Neutrophil (primary cell): ENCODE results near the gene FOXL1.
"Not testable (repeated sequence)": the region's sequence is repeated elsewhere in the genome, so short reads cannot be mapped to it uniquely, and the experiment has no call there.

Experiments
- H3K27ac ChIP-seq: fragments of 200-600 bp; sonication (generic); 2 replicates; pipeline ENCODE4 v1.5.1; 2016; ENCODE audit warnings: mild to moderate bottlenecking, moderate library complexity
- H3K27me3 ChIP-seq: fragments of 200-600 bp; sonication (generic); 2 replicates; pipeline ENCODE4 v1.6.0; 2016; ENCODE audit warnings: mild to moderate bottlenecking
- H3K36me3 ChIP-seq: fragments of 200-600 bp; sonication (generic); 2 replicates; pipeline ENCODE4 v1.5.1; 2017
- H3K4me1 ChIP-seq, 2 experiments: fragments of 200-600 bp in 1 of 2; sonication (generic) in 1 of 2; 1 replicate in 1 of 2; 2 replicates in 1 of 2; pipeline versions ENCODE4 v1.5.1 to v1.6.1; 2013 to 2016; ENCODE audit warnings: low read depth in 1 of 2, low read length in 1 of 2, mild to moderate bottlenecking in 1 of 2, moderate library complexity in 1 of 2; ENCODE audit not compliant: control insufficient read depth in 1 of 2, insufficient read depth in 1 of 2
- H3K4me3 ChIP-seq, 2 experiments: fragments of 200-600 bp in 1 of 2; sonication (generic) in 1 of 2; 1 replicate in 1 of 2; 2 replicates in 1 of 2; pipeline ENCODE4 v1.5.1; 2013 to 2016; ENCODE audit warnings: low read depth in 1 of 2, low read length in 1 of 2, mild to moderate bottlenecking in 1 of 2, moderate library complexity in 1 of 2
- H3K9me3 ChIP-seq: fragments of 200-600 bp; sonication (generic); 2 replicates; pipeline ENCODE4 v1.5.1; 2016
- TF ChIP-seq, protein P1 (sequence below): fragments of 200-600 bp; sonication (generic); IDR thresholded peaks from 2 replicates; pipeline ENCODE4 v1.5.1; 2016; ENCODE audit warnings: antibody characterized with exemption

Gene FOXL1

DNA sequence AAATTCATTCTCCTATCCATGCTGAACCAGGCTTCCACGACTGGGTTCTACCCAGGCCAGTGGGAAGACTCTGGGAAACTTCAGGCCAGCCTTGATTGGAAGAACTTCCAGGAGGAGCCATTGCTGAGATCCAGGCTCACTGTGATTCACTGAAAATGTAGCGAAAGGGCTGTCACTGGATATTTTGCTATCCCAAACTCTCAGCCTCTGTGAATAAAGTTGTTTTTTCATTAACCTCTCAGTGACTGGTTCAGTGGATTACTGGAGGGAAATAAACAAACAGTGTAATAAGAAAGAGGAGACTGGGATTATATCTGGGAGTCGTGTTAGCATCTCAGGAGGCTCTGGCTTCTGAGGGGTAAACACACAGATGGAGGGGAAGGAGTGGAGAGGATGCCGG lies 3.1 kb downstream of the FOXL1 start:
- Histone ChIP-seq H3K36me3 (no peaks in the 10 kb centered on the region), H3K9me3 (no peaks in the 10 kb centered on the region), H3K4me1 (peaks cover 3 to 4% of the 10 kb centered on the region in 2 experiments), H3K27me3 (peaks cover 94% of the 10 kb centered on the region), H3K27ac (no peak overlapping the region), H3K4me3 (no peak overlapping the region)
- TF ChIP-seq, protein P1, sequence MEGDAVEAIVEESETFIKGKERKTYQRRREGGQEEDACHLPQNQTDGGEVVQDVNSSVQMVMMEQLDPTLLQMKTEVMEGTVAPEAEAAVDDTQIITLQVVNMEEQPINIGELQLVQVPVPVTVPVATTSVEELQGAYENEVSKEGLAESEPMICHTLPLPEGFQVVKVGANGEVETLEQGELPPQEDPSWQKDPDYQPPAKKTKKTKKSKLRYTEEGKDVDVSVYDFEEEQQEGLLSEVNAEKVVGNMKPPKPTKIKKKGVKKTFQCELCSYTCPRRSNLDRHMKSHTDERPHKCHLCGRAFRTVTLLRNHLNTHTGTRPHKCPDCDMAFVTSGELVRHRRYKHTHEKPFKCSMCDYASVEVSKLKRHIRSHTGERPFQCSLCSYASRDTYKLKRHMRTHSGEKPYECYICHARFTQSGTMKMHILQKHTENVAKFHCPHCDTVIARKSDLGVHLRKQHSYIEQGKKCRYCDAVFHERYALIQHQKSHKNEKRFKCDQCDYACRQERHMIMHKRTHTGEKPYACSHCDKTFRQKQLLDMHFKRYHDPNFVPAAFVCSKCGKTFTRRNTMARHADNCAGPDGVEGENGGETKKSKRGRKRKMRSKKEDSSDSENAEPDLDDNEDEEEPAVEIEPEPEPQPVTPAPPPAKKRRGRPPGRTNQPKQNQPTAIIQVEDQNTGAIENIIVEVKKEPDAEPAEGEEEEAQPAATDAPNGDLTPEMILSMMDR = no peak

DNA sequence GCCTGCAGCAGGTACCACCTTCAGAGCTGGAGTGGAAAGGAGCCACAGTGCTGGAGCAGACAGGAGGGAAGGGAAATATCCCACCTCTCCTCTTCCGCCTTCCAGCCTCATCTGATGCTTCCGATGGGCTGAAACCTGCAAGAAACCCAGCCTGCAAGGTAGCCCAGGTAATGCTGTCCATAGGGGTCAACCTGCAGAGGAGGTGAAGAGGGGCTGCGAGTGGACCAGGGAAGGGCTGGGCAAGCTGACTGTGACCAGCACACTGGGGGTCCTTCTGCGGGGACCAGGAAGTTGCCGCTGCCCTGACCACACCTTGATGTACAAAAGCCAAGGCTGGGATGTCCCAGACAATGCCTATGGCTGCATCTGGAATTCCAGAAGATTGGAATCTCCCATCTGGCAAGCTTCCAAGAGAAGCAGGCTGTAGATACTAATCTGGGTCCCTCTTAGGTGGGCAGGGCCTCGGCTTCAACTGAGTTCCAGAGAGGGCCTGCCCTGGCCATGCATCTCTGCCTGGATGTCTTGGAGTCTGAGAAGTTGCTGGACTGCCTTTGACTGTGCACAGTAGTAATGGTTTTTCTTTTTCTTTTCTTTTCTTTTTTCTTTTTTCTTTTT lies 5.8 kb downstream of the FOXL1 start:
- Histone ChIP-seq H3K4me3 (no peak overlapping the region), H3K27me3 (peaks cover 76% of the 10 kb centered on the region), H3K27ac (no peak overlapping the region), H3K4me1 (no peaks in the 10 kb centered on the region), H3K36me3 (no peaks in the 10 kb centered on the region), H3K9me3 (no peaks in the 10 kb centered on the region)
- TF ChIP-seq, protein P1 = no peak

DNA sequence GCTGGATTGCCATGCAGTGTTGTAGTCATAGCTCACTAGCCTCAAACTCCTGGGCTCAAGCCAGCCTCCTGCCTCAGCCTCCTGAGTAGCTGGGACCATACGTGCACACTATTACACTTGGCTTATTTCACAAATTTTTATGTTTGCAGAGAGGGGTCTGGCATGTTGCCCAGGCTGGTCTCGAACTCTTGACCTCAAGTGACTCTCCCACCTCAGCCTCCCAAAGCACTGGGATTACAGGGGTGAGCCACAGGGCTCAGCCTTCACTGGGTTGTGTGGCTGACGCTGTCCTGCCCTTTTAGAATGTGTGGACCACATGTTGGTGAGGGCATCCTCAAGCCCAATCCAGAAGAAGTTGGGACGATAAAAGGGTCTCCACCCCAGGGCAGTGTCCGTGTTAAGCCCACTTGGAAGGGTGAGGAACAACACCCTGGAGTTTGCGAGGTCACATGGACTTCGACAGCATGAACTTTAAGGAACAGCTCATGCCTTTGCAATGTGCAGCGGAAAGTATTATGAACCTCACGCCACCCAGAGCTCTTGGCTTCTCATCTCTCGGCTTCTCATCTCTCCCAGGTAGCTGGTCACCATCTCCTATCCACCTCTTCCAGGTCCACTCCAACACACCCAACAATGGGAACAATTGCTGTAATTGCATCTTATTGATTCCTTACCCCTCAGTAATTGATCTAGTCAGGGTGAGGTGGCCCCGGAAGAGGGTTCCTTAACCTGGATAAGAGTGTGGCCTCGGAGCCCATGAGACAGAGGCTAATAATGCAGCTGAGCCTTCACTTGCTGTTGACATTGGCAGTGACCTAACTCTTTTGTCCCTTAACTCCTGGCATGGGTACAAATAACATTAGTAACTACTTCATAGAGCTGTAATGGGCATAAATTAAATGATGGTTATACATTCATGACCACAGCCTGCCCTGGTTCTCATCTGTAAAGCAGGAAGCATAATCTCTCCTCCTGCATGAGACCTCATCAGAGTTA lies 6.7 kb downstream of the FOXL1 start:
- Histone ChIP-seq H3K36me3 (no peaks in the 10 kb centered on the region), H3K27ac (no peak overlapping the region), H3K27me3 (peaks cover 76% of the 10 kb centered on the region), H3K9me3 (no peaks in the 10 kb centered on the region), H3K4me3 (no peak overlapping the region), H3K4me1 (no peaks in the 10 kb centered on the region)
- TF ChIP-seq, protein P1 = no peak

DNA sequence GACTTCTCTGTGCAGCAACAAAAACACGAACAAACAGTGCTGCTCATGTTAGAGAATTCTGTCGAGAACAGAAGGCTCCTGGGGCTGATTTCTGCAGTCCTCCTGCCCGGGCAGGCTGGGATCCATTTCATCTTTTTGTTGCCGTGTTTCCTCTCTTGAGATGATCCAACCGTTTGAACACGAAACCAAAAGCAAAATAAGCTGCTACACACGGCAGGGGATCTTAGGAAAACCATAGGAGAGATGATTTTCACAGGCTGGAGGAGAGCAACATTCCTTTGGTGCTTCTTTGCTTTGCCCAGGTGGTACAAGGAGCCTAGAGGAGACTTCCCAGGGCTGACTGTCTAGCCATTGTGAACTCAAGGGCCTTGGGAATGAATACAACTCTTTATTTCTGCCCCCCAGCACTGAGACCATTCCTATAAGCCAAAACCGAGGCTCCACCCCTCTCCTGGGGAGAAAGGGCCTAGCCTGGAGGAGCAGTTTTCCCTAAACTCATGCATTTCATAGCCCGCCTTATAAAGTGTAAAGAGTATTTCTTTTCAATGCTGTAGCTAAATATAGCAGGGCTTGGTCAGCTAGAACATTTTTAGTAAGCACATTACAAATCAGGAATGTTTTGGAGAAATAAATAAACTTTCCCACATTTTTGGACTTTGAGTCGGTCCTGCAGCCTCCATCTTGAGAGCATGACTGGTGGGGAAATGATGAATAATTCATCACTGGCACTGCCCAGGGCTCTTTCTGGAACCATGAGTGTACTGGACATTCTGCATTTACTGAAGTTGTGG lies 7.7 kb downstream of the FOXL1 start:
- Histone ChIP-seq H3K27me3 (peaks cover 74% of the 10 kb centered on the region), H3K27ac (no peak overlapping the region), H3K4me1 (no peaks in the 10 kb centered on the region), H3K36me3 (no peaks in the 10 kb centered on the region), H3K9me3 (no peaks in the 10 kb centered on the region), H3K4me3 (no peak overlapping the region)
- TF ChIP-seq, protein P1 = no peak

DNA sequence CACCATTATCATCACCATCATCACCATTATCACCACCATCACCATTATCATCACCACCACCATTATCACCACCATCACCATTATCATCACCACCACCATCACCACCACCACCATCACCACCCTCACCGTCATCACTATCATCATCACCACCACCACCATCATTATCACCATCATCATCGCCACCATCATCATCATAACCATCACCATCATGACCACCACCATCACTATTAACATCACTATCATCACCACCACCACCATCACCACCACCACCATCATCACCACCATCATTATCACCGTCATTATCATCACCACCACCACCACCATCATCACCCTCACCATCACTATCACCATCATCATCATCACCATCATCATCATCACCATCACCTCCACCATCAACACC lies 9.1 kb downstream of the FOXL1 start:
- H3K4me3 ChIP-seq = no peak overlapping the region
- peaks cover 71% of the 10 kb centered on the region for H3K27me3 ChIP-seq
- TF ChIP-seq, protein P1 = no peak
- H3K9me3 ChIP-seq = no peaks in the 10 kb centered on the region
- H3K36me3 ChIP-seq = no peaks in the 10 kb centered on the region
- H3K27ac ChIP-seq = no peak overlapping the region
- no peaks in the 10 kb centered on the region for H3K4me1 ChIP-seq

DNA sequence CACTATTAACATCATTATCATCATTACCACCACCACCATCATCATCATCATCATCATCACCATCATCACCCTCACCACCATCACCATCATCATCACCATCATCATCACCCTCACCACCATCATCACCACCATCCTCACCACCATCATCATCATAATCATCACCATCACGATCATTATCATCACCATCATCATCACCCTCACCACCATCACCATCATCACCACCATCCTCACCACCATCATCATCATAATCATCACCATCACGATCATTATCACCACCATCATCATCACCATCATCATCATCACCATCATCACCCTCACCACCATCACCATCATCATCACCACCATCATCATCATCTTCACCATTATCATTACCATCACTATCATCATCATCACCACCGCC lies 9.6 kb downstream of the FOXL1 start:
- not testable (repeated sequence) for H3K27ac ChIP-seq, H3K4me1 ChIP-seq, H3K36me3 ChIP-seq, H3K9me3 ChIP-seq, H3K4me3 ChIP-seq
- H3K27me3 ChIP-seq = peaks cover 71% of the 10 kb centered on the region
